NCI-H82 (cell line): ENCODE data around the gene DMP1.
"Not testable (repeated sequence)": the region's sequence is repeated elsewhere in the genome, so short reads cannot be mapped to it uniquely, and the experiment has no call there.

Experiments
- DNase-seq: peaks from one replicate; lab custom pipeline; 2025; lab: John Stamatoyannopoulos, UW

DMP1 gene

GRCh38 chr4:87688316-87688715 lies 38.2 kb downstream of the DMP1 start:
- DNase-seq: no peak

GRCh38 chr4:87690947-87691346 lies 40.9 kb downstream of the DMP1 start:
- DNase-seq: not testable (repeated sequence)

- not testable (repeated sequence) for DNase-seq
These were observed 42.0 kb downstream of the DMP1 start for GRCh38 chr4:87692060-87692459.

GRCh38 chr4:87697272-87697671 lies 47.2 kb downstream of the DMP1 start:
- no peak for DNase-seq

GRCh38 chr4:87697945-87698344 lies 47.9 kb downstream of the DMP1 start:
- no peak for DNase-seq

GRCh38 chr4:87698394-87698793 lies 48.3 kb downstream of the DMP1 start:
- DNase-seq: no peak

- no peak for DNase-seq
These were observed 53.9 kb downstream of the DMP1 start for GRCh38 chr4:87704001-87704400.

GRCh38 chr4:87707279-87707918 lies 57.3 kb downstream of the DMP1 start:
- no peak for DNase-seq
